Stimulated activated CD4-positive, alpha-beta T cell treated with anti-CD3 and anti-CD28 coated beads, Interleukin-12 subunit alpha, Interleukin-12 subunit beta, amount 100 ng/mL, for 48 hours (primary cell): ENCODE results near the gene KCNMA1.
"Not testable (repeated sequence)": the region's sequence is repeated elsewhere in the genome, so short reads cannot be mapped to it uniquely, and the experiment has no call there.

ENCODE experiments used
- DNase-seq, 3 donors: peaks; one replicate each; pipeline ENCODE4 v3.0.0-alpha.2; 2020; ENCODE audit warnings: low read depth in 2 of 3, low spot score in 1 of 3

The KCNMA1 gene

DNA sequence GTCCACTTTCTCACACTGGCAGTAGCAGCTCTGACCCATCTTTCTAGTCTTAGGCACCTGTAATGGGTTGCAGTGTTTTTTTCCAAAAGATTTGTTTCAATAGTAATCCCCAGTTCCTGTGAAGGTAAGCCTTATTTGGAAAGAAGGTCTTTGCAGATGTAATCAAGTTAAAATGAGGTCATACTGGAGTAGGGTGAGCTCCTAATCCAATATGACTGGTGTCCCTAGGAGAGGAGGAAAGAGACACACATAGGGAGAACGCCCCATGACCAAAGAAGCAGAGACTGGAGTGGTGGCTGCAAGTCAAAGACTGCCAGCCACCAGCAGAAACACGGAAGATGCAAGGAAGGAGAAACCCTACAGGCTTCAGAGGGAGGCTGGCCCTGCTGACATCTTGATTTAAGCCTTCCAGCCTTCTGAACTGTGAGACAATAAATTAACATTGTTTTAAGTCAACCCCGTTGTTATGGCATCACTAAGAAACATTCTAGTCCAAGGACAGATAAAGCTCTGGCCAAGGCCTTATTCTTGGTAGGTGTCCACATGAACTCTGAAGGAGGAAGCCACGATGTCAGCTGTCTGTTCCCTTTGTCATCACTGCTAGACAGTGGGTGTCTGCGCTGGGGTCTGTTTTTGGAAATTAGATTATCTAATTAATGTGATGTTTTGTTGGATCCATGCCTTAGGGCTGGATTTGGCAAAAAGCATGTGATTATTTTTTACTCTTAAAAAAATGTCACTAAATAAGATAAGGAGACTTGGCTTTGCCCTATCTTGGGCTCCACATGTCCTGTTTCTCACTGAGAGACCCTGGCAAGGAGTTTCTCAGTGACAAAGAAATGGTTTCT is 214.9 kb downstream of the KCNMA1 start:
- DNase-seq, result no peak

DNA sequence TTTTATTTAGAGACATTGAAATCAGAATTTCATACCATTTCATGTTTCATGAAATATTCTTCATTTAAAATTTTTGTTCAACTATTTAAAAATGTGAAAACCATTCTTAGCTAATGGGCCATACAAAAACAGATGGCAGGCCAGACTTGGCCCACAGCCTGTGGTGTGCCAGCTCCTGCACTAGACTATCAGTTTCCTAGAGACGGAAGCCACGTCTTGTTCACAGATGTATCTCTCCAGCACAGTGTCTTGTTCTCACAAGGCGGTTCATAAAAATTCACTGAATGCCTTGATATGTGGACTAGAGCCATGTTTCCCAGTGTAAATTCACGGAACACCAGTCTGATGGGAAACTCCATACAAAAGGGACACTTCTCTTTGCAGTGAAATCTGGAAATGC is 216.0 kb downstream of the KCNMA1 start:
- no peak for DNase-seq

DNA sequence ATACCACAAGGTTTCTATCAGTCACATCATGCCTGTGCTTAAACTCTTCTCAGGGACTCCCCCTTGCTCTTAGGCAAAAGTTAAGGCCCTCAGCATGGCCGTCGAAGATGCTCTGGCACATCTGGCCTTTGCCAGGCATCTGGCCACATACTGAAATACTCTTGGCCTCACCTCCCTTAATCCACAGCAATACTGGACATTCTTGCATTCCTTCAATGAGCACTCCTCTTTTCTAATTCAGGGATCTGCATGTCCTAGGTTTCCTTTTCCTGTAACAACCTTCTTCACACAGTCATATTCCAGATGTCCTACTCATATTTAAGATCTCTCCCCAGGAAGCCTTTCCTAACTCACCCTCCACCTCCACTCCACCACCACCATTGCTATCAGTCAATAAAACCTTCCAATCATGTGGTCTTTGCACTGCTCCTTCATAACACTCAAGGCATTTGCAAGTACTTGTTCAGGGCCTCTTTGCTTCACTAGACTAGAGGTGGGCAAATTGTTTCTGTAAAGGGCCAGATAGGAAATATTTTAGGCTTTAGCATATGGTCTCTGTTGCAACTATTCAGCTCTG is 216.6 kb downstream of the KCNMA1 start:
- DNase-seq, result no peak

GRCh38 chr10:77419979-77420378 is 217.6 kb downstream of the KCNMA1 start:
- no peak for DNase-seq

GRCh38 chr10:77419056-77419455 is 218.6 kb downstream of the KCNMA1 start:
- no peak for DNase-seq

DNA sequence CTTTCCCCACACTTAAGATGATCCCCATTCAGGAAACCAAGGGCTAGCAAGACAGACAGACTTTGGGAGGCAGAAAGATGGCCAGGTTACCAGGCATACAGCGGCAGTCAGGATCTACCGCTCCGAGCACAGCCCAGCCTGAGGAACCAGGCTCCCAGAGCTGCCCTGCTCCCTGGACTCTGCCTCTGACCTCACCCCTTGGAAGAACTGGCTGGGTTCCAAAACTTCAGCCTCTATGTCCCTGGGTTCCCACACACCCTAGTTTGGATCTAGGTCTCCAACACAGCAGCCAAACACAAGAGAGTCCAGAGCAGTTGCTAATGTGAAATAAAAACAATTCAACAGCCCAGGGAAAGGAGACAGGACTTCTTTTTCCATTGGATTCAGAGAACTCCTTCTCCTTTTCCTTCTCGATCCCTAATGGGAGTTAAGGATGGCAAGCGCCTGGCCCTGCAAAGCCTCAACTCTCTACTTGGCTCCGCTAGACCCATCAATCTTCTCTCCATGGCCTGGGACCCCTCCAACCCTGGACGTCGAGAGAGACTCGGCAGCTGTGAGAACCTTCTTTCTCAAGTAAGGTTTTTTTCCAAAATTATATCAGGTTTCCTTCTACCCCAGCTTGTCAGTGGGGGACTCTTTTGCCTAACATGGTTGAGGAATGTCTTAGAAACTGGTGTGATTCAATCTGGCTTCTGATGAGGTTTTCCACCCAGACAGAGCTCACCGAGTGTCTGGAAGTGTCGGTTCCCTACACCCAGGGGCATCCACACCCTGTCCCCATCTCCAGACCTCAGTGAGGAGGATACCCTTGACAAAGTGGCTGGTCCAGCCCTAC is 219.6 kb downstream of the KCNMA1 start:
- no peak for DNase-seq

- no peak for DNase-seq
Observed at GRCh38 chr10:77417359-77417758, 220.2 kb downstream of the KCNMA1 start.

DNA sequence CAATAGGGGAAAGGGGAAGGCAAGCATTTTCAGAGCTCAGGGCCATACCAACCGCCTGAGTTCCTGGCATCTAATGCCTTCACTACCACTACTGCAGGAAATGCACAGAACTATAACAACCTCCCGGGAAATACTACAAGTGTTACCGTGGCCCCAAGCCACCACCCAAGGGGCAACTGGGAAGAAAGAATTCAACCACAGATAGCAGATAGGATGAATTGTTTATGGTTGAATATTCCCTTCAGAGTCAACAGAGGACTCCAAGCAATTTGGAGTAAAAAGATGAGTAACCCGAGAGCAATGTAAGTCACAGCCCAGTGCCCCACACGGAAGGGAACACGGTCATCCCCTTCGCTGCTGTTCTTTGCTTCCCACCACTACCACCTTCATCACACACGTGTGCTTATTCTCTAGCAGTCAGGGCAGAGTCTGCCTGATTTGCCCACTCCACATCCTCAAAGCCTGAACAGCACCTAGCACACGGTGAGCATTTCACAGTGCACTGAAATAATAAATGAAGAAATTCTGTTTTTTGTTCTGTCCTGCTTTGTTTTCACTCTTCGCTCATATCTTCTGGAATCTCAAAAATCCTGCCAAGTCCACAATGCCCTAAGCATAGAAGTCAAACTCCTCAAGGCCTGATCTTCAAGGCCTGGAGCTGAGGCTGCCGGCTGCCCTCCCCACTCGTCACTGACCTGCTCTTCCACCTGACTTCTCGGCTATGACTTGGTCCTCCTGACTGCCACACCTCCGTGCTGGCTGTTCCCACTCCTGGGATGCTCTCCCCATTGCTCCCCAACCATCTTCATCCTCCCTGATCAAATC is 221.1 kb downstream of the KCNMA1 start:
- DNase-seq, result no peak

DNA sequence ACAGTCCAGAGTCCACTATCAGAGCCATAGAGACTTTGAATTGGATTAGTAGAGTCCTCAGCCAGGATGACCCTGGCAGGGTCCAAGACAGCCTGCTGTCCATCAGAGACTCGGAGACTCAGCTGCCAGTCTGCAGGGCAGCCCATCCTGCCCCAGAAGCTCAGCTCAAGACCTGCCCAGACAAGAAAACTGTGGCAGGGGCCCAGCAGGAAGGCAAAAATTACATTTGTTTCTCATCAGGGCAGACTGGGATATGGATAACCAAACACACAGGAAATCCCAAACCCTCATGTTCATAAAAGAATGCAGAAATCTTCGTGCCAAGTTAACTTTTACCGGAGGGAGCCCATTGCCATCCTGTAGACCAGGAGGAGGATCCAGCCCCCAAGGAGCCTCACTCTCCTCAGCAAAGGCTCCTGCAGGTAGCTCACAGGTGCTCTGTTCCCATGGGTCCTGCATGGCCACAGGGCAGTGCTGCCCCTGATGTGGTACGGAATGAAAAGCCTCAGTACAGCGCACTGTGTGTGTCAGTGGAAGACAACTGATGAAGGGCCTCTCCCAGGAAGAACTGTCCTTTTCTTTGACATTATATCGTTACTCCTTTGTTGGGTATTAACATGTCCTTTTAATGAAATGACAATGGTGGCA is 222.2 kb downstream of the KCNMA1 start:
- DNase-seq, result no peak

- DNase-seq, result no peak
Observed at GRCh38 chr10:77413231-77413630, 224.4 kb downstream of the KCNMA1 start.

DNA sequence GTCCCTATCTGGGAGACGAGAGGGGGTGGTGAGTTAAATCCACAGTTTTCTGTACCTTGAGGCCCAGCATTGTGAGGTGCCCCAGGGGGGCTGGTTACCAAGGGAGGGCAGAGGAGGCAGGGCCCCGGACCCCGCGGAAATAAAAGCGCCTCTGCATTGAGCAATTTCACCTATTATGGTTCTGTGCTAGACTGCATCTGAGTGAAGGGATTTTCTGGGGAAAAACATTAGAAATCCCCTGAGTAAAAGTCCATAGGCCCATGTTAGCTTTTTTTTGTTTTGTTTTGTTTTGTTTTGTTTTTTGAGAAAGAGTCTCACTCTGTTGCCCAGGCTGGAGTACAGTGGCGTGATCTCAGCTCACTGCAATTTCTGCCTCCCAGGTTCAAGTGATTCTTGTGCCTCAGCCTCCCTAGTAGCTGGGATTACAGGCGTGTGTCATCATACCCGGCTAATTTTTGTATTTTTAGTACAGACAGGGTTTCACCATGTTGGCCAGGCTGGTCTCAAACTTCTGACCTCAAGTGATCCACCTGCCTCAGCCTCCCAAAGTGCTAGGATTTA is 225.0 kb downstream of the KCNMA1 start:
- DNase-seq, result not testable (repeated sequence)

- DNase-seq, result no peak
Observed at GRCh38 chr10:77411805-77412204, 225.8 kb downstream of the KCNMA1 start.

DNA sequence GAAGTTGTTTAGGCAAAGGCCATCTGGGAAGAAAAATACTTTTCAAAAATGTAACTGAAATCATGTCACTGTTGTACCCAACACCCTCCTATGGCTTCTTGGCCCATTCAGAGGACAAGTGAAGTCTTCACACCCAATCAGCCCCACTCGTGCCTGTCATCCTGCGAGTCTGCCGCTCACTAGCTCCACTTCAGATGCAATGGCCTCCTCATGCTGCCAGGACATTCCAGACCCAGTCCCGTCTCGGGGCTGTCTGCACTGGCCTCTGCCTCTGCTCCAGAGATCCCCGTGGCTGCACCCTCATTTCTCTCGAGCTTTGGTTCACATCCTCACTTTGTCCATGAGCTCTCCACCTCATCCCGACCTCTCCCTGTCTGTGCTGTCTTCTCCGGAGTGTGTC is 227.1 kb downstream of the KCNMA1 start:
- DNase-seq, result no peak

- DNase-seq, result no peak
Observed at GRCh38 chr10:77409697-77410471, 227.7 kb downstream of the KCNMA1 start.

- no peak for DNase-seq
Observed at GRCh38 chr10:77408259-77408658, 229.3 kb downstream of the KCNMA1 start.

DNA sequence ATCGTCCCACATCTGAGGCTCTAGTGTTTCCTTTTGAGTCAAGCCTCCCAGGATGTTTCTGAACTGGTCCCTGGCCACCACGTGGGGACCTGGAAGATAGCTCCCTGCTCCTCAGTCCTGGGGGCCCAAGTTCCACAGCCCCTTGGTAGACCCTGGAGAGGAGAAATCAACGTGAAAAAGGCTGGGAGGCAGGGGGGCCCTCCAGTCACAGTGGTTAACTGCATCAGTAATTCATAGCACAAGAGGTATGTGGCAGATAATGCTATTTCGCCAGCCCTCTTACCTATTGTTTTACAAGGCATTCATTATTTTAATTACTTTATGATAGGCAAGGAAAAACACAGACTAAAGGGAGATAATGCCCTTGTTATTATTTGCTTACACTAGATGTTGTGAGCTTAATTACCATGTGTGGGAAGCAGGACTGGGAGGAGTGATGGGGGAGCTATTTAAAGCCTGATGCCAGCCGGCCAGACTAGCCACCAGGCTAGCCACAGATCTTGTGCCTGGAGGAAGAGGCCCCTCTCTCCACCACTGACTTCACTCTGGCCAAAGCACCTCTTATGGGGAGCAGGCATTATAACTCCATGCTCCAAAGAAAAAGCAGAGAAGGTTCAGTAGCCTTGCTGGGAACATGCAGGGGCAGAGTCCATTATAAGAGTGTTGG is 230.7 kb downstream of the KCNMA1 start:
- DNase-seq, result no peak

DNA sequence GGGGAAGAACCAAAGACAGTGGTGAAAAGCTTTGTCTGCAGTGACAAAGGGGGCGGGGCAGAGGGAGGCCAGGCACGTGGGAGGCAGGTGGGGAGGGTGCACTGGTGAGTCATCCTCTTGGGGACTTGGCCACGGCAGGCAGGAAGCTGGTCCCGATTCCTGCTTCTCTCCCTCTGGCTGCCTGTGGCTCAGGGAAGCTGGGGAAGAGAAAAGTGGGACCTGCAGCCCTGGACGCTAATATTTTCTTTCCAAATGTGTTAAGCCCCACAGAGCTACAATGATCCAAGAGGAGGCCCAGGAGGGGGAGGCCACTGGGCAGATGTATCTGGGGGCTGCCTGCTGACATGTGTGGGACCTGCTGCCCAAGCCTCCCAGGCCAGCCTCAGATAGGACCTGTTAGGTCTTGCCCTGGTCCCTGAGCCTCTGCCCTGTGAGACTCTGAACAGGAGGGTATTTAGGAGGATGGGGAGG is 231.8 kb downstream of the KCNMA1 start:
- DNase-seq, result peak in 1 of 3 donors; percentile 2

- no peak for DNase-seq
Observed at GRCh38 chr10:77404810-77405209, 232.8 kb downstream of the KCNMA1 start.

GRCh38 chr10:77403761-77404160 is 233.8 kb downstream of the KCNMA1 start:
- no peak for DNase-seq
